G401 (cell line): ENCODE data around the gene SLC35B1. TPM values are rescaled to one million over a fixed set of nuclear protein-coding genes. Genes with fewer than 3 reads are reported as not detected.
"Not testable (repeated sequence)": the region's sequence is repeated elsewhere in the genome, so short reads cannot be mapped to it uniquely, and the experiment has no call there.

Experiments used
- DNase-seq: peaks from one replicate; pipeline ENCODE4 v3.0.0-alpha.2; 2015; ENCODE audit warnings: low spot score
- in situ Hi-C: cut with HindIII; loops from 2 replicates; pipeline ENCODE4 v1.10.0; 2016; ENCODE audit warnings: low sequenced_read_pairs, mixed read lengths
- total RNA-seq: library from RNA; depleted of rRNA; stranded (reverse); fragments of >200 nt; shearing (Covaris generic); gene quantifications from 2 replicates; pipeline ENCODE4 v1.2.3, GENCODE V29; 2014; rRNA removed

SLC35B1 gene
- total RNA-seq, 1 experiment from 2014 or later: 66.2 TPM

DNA sequence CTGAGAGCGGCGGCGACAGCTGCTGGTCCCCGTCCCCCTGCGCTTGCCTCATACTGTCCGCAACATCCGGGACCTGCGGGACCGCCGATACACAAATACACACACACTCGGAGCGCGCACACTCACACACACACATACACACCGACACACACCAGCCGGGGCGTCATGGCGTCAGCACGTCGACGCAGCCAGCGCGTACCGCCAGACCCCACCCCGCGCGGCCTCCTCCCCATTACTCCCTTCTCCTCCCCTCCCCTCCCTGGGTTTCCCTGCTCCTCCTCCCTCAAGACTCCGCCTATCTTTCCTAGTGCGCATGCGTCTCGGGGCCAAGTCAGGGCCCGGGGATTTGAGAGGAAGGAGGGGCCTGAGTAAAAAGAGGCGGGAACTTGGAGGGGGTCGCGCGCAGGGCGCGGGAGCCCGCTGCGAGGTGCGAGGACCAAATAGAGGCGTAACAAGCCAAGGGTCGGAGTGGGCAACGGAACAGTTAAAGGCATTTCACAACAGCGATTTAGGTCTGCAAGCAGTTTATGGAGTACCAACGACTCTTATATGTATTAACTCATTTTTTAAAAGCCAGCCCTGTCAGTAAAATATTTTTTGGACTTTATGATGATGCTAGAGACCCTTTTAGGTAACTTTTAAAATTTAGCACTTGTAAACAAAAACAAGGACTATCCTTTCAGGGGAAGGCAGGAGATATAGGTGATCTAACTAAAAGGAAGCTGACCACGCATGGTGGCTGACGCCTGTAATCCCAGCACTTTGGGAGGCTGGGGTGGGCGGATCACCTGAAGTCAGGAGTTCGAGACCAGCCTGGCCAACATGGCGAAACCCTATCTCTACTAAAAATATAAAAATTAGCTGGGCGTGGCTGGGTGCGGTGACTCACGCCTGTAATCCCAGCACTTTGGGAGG, 29.6 kb downstream of the SLC35B1 start, which contains the start of gene SPOP:
Gene SPOP (minus strand): TSS at position 165 of the 915 bp plus-strand sequence. CDS start 55,287 bp downstream, outside the sequence.
- in situ Hi-C loops: no loop called here
- DNase-seq: peak; percentile 100

DNA sequence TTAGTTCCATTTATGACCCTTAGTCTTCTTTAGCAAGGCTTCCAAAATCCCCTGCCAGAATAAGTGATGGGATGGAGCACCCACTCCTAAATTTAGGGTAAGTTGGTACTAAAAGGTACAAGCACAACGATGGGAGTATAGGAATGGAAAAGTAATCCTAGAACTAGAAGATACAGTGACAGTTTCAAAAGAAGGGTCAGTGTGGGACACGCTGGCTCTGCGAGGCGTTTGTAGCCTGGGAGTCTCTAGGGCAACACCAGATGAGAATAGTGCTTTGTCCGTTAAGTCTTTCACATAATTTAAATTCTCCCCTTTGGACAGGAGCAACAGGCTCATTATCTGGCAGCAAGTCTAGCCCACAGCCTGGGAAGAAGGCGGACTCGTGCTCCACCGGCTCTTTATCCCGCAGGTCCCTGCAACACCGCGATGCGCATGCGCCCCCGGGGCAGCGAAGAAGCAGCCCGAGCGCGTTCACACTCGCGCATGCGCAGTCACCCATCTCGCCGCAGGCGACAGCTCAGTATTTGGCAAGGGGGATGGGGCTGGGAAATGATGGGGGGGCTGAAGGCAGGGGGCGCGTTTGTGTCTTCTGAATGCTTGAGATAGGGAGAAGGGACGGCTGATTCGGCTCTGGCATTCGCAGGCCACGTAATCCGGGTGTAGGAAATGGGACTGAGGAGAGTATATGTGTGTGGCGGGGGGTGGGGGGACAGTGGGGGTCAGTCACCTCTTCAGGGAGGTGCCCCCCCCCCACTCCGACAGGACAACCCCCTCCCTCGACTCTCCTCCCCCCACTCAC, 30.4 kb downstream of the SLC35B1 start:
- peak; percentile 91 for DNase-seq
- in situ Hi-C loops: no loop called here

DNA sequence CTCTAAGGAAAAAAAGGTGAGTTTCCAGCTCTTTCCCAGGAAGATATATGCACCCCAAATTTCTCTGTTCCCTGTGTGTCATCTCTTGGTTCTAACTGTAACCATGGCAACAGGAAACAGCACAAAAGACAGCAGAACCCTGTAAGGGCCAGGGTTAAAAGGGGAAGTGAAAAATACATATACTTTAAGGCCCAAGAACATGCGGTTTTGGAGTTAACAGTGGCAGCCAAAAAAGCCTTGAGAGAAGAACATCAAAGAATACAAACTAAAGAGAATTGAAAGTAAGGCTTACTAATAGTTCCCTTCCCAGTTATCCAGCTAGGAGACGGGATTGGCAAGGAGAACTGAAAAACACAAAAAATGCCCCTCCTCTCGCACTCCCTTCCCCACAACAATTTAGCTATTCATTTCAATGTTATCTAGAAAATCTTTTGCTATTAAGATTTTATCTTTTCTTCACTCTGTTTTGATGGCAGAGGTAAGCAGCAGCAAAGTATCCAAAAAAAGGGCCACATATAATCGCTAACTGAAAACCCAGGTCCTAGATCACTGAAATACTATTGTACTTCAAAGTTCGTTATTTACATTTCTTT, 31.4 kb downstream of the SLC35B1 start:
- in situ Hi-C loops: no loop called here
- DNase-seq: peak; percentile 31

DNA sequence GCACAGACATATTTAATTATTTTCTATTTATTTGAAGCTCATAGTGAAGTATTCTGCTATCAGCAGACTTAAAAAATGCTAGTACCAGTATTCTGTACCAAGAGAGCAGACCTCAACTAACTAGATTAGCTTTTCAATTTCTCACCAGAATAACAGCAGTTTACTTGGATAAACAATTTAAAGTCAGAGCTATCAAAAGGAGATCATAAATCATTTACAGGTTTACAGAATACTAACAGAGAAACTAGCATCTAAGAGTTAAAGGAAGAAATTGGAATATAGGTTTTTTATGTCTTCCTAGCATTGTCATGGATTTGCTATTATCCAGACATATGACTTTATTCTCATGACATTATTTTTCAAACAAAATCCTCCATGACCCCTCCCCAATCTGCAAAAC, 33.3 kb downstream of the SLC35B1 start:
- DNase-seq: no peak
- in situ Hi-C loops: no loop called here

DNA sequence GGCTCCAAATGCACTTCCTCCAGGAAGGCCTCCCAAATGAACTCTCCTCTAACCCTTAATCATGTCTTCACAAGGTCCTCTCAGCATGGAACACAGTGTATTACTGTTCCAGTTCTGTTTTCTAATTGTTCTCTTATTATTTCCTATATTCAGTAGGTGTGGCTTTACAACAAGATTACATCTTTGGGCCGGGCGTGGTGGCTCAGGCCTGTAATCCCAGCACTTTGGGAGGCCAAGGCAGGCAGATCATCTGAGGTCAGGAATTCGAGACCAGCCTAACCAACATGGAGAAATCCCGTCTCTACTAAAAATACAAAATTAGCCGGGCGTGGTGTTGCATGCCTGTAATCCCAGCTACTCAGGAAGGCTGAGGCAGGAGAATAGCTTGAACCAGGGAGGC, 34.1 kb downstream of the SLC35B1 start:
- in situ Hi-C loops, DNase-seq: not testable (repeated sequence)

DNA sequence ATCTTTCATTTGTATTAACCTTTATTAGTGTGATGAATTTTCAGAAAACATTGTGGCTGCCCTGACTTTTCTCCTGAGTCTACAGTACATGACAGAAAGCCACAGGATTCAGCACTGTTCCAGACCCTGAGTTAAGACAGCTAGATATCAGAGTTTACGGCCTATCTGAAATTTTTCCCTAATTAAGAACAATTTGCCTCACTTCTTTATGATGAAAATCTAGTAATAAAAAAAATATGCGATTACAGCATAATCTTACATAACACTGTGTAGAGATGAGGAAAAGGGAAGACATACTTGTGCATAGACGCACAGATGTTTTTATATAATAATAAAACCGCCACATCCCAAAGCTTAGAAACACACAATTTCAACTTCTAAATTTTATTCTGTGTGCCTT, 37.1 kb downstream of the SLC35B1 start:
- in situ Hi-C loops: no loop called here

DNA sequence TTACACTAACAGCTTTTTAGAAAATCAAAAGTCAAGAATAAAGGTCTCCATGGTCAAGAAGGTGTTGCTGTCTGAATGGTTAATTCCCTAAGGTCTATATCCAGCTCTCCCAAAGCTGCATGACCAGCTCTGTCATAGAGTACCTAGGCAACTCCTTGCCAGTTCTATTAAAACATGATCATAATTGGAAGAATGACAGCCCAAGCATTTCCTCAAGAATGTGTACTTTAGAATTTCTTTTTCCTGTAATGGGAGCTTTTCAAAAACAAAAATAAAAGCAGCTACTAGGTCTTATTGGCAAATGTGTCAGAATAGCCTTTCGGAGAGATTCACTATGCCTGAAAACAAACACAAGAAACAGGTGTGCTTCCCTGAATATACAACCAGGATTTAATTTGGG, 37.8 kb downstream of the SLC35B1 start:
- DNase-seq: peak; percentile 31
- in situ Hi-C loops: no loop called here

More for the DNA sequence above, 37.1 kb downstream of the SLC35B1 start:
- peak; percentile 41 for DNase-seq

DNA sequence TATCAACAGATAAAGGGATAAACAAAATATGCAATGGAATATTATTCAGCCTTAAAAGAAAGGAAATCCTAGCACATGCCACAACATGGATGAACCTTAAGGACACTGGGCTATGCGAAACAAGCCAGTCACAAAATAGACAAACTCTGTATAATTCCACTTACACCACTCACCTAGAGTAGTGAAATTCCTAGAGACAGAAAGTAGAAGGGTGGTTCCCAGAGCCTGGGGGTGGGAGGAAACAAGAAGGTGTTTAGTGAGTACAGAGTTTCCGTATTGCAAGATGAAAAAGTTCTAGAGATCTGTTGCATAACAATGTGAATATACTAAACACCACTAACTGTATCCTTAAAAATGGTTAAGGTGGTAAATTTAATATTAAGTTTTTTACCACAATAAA, 39.9 kb downstream of the SLC35B1 start:
- in situ Hi-C loops: no loop called here
- no peak for DNase-seq

DNA sequence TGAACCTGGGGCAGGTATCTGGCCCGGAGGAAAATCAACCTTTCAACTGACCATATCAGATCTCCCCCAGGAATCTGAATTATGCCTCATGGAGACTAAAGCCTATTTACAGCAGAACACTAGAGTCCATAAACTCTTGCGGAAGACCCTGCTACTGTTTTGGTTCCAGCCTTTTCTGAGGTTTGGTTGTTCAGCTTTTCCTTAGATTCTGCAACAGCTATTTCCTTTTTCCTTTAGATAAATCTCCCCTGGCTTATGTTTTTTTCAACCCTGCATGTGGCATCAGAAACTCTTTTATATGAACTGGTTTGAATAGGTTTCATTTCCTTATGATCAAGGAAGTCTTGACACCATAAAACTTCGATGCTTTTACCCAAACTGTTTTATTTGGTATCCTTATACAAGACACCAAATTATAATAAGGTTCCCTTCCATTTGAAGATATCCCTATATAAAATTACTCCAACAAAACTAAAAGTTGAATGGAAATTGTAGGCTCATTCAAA, 43.0 kb downstream of the SLC35B1 start:
- DNase-seq: no peak
- in situ Hi-C loops: no loop called here

DNA sequence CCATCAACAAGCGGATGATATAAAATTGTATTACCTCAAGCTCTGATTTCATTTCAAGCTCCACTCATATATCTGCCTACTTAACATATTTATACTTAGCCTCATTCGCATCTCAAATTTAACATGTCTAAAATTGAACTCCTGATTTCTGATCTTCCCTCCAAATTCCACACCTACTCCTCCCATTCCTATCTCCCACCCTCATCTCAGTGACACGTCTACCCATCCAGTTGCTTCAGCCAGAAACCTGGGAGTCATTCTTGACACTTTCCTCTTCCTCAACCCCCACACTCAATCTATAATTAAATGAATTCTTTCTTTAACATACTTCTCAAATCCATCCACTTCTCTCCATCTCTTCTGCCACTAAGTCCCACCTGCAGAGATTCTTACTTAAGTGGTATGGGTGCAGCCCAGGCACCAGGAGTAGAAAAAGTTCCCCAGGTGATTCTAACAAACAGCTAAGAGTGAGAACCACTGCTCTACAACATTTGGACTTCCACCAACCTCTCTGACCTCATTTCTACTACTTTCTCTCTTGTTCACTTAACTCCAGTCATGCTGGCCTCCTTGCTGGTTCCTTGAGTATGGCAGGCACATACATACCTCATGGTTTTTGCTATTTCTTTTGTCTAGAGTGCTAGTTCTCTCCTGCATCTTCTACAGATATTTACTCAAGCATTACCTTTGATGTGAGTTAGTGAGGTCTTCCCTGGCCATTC, 47.9 kb downstream of the SLC35B1 start:
- in situ Hi-C loops: no loop called here
- no peak for DNase-seq

DNA sequence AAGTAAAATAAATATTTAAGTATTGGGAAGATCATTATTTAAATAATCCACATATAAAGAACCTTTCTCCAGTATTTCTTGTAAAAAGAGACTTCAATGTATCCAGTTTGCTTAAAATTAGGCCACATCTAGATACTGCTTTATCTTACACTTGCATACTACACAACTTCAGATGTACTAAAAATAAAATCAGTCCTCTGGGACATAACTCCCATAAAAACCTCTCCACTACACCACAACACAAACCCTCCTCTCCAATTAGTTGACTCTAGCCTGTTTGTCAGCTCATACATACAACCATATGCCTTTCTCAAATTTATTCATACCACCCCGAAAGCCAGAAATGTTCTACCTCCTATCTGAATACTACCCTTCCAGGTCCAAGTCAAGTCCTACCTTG, 51.5 kb downstream of the SLC35B1 start:
- no peak for DNase-seq
- in situ Hi-C loops: no loop called here

Other genes with a start within 250 kb of the SLC35B1 start
- gene NGFR, start 212.7 kb downstream of the SLC35B1 start, total RNA-seq: 2.7 and 3.9 TPM in 2 replicates
- gene NXPH3, start 132.1 kb downstream of the SLC35B1 start, total RNA-seq: 93.4 and 111 TPM in 2 replicates
- gene SPOP, start 29.9 kb downstream of the SLC35B1 start, total RNA-seq: 158 and 200 TPM in 2 replicates
- 13.0 and 16.4 TPM in 2 replicates for gene FAM117A, start 56.2 kb upstream of the SLC35B1 start, total RNA-seq
- 28.2 and 35.8 TPM in 2 replicates for gene KAT7, start 80.7 kb upstream of the SLC35B1 start, total RNA-seq
- 0.92 TPM in 1 of 2 replicates, not detected in the other for gene TAC4, start 140.1 kb upstream of the SLC35B1 start, total RNA-seq